B cell (primary cell): ENCODE data around the gene GRID1. TPM values are rescaled to one million over a fixed set of nuclear protein-coding genes. Genes with fewer than 3 reads are reported as not detected.

ENCODE experiments used
- ATAC-seq: fragments of 200-7000 bp; cut with Tn5 transposase; one replicate; pipeline ENCODE4 v1.10.0; 2021; ENCODE audit warnings: low read depth, mild to moderate bottlenecking, moderate number of reproducible peaks, moderate library complexity
- CTCF ChIA-PET: fragments of 350-600 bp; sonication (Branson Sonifier 250); formaldehyde crosslinking; loops from one replicate; lab custom pipeline; 2021; ENCODE audit warnings: antibody characterized with exemption, inconsistent platforms; lab: Charles Lee
- POLR2A ChIA-PET: fragments of 350-600 bp; sonication (Branson Sonifier 250); formaldehyde crosslinking; loops from one replicate; lab custom pipeline; 2021; ENCODE audit warnings: antibody characterized with exemption; lab: Charles Lee
- DNase-seq: peaks from one replicate; pipeline ENCODE4 v3.0.0; 2013
- H2AFZ ChIP-seq: 2 replicates; pipeline ENCODE4 v1.6.1; 2012; ENCODE audit warnings: mild to moderate bottlenecking, low read depth, low read length; ENCODE audit not compliant: insufficient read depth, poor library complexity, severe bottlenecking
- H3K27ac ChIP-seq, 2 donors: 1 replicate in 1 of 2; 2 replicates in 1 of 2; pipeline ENCODE4 v1.5.1; 2012 to 2013; ENCODE audit warnings: low read length in 2 of 2, mild to moderate bottlenecking in 2 of 2, moderate library complexity in 1 of 2
- H3K27me3 ChIP-seq, 4 experiments: fragments of 200-600 bp in 1 of 4; sonication (generic) in 1 of 4; replicated peaks in 1 of 4; 1 replicate in 2 of 4; 2 replicates in 2 of 4; pipeline versions ENCODE4 v1.6.1 to v1.7.0; 2013 to 2016; ENCODE audit warnings: low read length in 3 of 4, mild to moderate bottlenecking in 2 of 4, mixed read lengths in 1 of 4, moderate library complexity in 1 of 4; ENCODE audit not compliant: insufficient read depth in 4 of 4, control insufficient read depth in 3 of 4; ENCODE audit errors: control extremely low read depth in 1 of 4
- H3K36me3 ChIP-seq, 2 experiments: replicated peaks in 1 of 2; 1 replicate in 1 of 2; 2 replicates in 1 of 2; pipeline versions ENCODE4 v1.6.1 to v1.7.1; 2013; ENCODE audit warnings: low read length in 1 of 2; ENCODE audit not compliant: insufficient read depth in 2 of 2, control insufficient read depth in 1 of 2; ENCODE audit errors: control extremely low read depth in 1 of 2, extremely low read depth in 1 of 2
- H3K4me1 ChIP-seq, 2 donors: fragments of 200-600 bp in 1 of 2; sonication (generic) in 1 of 2; 1 replicate in 1 of 2; 2 replicates in 1 of 2; pipeline versions ENCODE4 v1.5.1 to v1.6.1; 2013 to 2017; ENCODE audit warnings: low read length in 2 of 2; ENCODE audit not compliant: control insufficient read depth in 2 of 2, insufficient read depth in 2 of 2
- H3K4me2 ChIP-seq: replicated peaks from 2 replicates; pipeline ENCODE3; 2012; ENCODE audit warnings: mild to moderate bottlenecking, low read depth, low read length; ENCODE audit not compliant: poor library complexity, severe bottlenecking
- H3K4me3 ChIP-seq, 5 experiments: fragments of 200-600 bp in 1 of 5; sonication (generic) in 1 of 5; 1 replicate in 3 of 5; 2 replicates in 2 of 5; pipeline versions ENCODE4 v1.5.1 to v1.7.0; 2011 to 2016; ENCODE audit warnings: low read length in 4 of 5, mild to moderate bottlenecking in 4 of 5, low read depth in 2 of 5, control low read depth in 1 of 5, moderate library complexity in 1 of 5; ENCODE audit not compliant: insufficient read depth in 1 of 5; ENCODE audit errors: control extremely low read depth in 1 of 5, extremely low read depth in 1 of 5
- H3K79me2 ChIP-seq: fragments of 200-600 bp; sonication (generic); one replicate; pipeline ENCODE4 v1.6.0; 2016; ENCODE audit warnings: low read length; ENCODE audit not compliant: control insufficient read depth, insufficient read depth
- H3K9ac ChIP-seq: fragments of 200-600 bp; sonication (generic); 2 replicates; pipeline ENCODE4 v1.6.1; 2017; ENCODE audit warnings: mild to moderate bottlenecking, low read length, moderate library complexity
- H3K9me3 ChIP-seq, 3 donors: one replicate each; pipeline versions ENCODE4 v1.6.1 to v1.7.1; 2013; ENCODE audit warnings: low read length in 2 of 3; ENCODE audit not compliant: control insufficient read depth in 2 of 3, insufficient read depth in 1 of 3; ENCODE audit errors: control extremely low read depth in 1 of 3
- H4K20me1 ChIP-seq: 2 replicates; pipeline ENCODE4 v1.6.0; 2012; ENCODE audit warnings: mild to moderate bottlenecking, low read length; ENCODE audit not compliant: insufficient read depth, control insufficient read depth, poor library complexity, severe bottlenecking
- H3K27ac Mint-ChIP-seq: one replicate; pipeline ENCODE4 v1.8.0; 2021; ENCODE audit warnings: mixed read lengths
- H3K27me3 Mint-ChIP-seq: one replicate; pipeline ENCODE4 v1.8.0; 2021; ENCODE audit warnings: mixed read lengths
- H3K4me1 Mint-ChIP-seq: one replicate; pipeline ENCODE4 v1.8.0; 2021; ENCODE audit warnings: mixed read lengths
- H3K4me3 Mint-ChIP-seq: one replicate; pipeline ENCODE4 v1.8.0; 2021; ENCODE audit warnings: mixed read lengths
- H3K9me3 Mint-ChIP-seq: one replicate; pipeline ENCODE4 v1.8.0; 2022; ENCODE audit warnings: mixed read lengths; ENCODE audit not compliant: insufficient read depth
- EZH2 ChIP-seq: IDR thresholded peaks from 2 replicates; pipeline ENCODE4 v1.6.1; 2012; ENCODE audit warnings: borderline replicate concordance, low read depth, mild to moderate bottlenecking, moderate library complexity, low read length; ENCODE audit not compliant: insufficient read depth, poor library complexity, severe bottlenecking
- WGBS: methylation state at CpG from one replicate; pipeline ENCODE4 v1.1.5; 2013; ENCODE audit warnings: missing lambda C conversion rate; ENCODE audit not compliant: insufficient coverage; 5-methylcytosine and 5-hydroxymethylcytosine counted together
- intact Hi-C: fragments of 100-400 bp; cut with micrococcal nuclease; formaldehyde crosslinking; loops from one replicate; pipeline ENCODE4 v1.10.0; 2022
- polyA plus RNA-seq: library from polyadenylated mRNA; depleted of rRNA; stranded (reverse); fragments of >200 nt; gene quantifications from 2 replicates; pipeline ENCODE4 v1.2.3, GENCODE V29; 2012
- total RNA-seq, 2 donors: library from RNA; stranded (reverse); fragments of 120-200 nt in 1 of 2; gene quantifications; 1 replicate in 1 of 2; 2 replicates in 1 of 2; pipeline versions ENCODE4 v1.2.3 to v1.2.4, GENCODE V29; 2013 to 2022
- TF ChIP-seq, protein P1 (sequence below): fragments of 200-600 bp; IDR thresholded peaks from one replicate; pipeline ENCODE4 v1.8.0; 2022; ENCODE audit warnings: antibody characterized with exemption, mild to moderate bottlenecking

The GRID1 gene
- total and polyA plus RNA-seq, 2 donors (not counting 1 experiment from before 2014, with no cell fraction given): not detected

DNA sequence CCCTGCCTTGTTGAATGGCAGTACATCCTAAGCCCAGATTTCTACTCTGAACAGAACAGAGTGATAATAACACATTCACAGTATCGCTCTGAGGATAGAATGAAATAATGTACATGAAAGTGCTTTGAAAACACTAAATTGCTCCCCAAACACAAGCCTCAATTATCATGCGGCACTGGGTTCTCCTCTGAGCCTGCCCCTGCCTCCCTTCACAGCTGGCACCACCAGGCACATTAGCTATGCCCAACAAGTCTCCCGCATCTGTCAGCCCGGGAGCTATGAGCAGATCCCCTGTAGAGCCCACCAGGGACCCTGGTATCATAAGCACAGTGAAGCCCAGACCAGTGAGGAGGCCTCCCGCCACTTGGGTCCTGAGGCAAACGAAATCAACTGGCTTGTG is 405.5 kb downstream of the GRID1 start:
- no peaks in the 10 kb centered on the region for H3K4me1 ChIP-seq
- H3K36me3 ChIP-seq: no peaks in the 10 kb centered on the region
- H3K79me2 ChIP-seq: no peaks in the 10 kb centered on the region
- H3K27me3 ChIP-seq: peaks cover 0 to 9% (median 3%) of the 10 kb centered on the region in 4 experiments
- H3K4me3 ChIP-seq: no peak overlapping the region
- no peak overlapping the region for H3K4me3 Mint-ChIP-seq
- POLR2A ChIA-PET: no interaction called here
- H3K9me3 Mint-ChIP-seq: peaks cover 10% of the 10 kb centered on the region
- H3K27me3 Mint-ChIP-seq: peaks cover 26% of the 10 kb centered on the region
- 88% methylated on average over 5 of the region's 6 CpGs for WGBS
- no peak overlapping the region for H3K4me2 ChIP-seq
- CTCF ChIA-PET: no interaction called here
- no peak for TF ChIP-seq EZH2
- TF ChIP-seq, protein P1, sequence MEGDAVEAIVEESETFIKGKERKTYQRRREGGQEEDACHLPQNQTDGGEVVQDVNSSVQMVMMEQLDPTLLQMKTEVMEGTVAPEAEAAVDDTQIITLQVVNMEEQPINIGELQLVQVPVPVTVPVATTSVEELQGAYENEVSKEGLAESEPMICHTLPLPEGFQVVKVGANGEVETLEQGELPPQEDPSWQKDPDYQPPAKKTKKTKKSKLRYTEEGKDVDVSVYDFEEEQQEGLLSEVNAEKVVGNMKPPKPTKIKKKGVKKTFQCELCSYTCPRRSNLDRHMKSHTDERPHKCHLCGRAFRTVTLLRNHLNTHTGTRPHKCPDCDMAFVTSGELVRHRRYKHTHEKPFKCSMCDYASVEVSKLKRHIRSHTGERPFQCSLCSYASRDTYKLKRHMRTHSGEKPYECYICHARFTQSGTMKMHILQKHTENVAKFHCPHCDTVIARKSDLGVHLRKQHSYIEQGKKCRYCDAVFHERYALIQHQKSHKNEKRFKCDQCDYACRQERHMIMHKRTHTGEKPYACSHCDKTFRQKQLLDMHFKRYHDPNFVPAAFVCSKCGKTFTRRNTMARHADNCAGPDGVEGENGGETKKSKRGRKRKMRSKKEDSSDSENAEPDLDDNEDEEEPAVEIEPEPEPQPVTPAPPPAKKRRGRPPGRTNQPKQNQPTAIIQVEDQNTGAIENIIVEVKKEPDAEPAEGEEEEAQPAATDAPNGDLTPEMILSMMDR: no peak
- H3K27ac Mint-ChIP-seq: no peak overlapping the region
- no peak overlapping the region for H2AFZ ChIP-seq
- intact Hi-C loops: no loop called here
- H4K20me1 ChIP-seq: no peaks in the 10 kb centered on the region
- H3K27ac ChIP-seq: no peak overlapping the region
- DNase-seq (no peak), ATAC-seq (no peak)
- H3K4me1 Mint-ChIP-seq: no peaks in the 10 kb centered on the region
- H3K9ac ChIP-seq: no peak overlapping the region
- peaks cover 0 to 5% (median 0%) of the 10 kb centered on the region in 3 donors for H3K9me3 ChIP-seq

DNA sequence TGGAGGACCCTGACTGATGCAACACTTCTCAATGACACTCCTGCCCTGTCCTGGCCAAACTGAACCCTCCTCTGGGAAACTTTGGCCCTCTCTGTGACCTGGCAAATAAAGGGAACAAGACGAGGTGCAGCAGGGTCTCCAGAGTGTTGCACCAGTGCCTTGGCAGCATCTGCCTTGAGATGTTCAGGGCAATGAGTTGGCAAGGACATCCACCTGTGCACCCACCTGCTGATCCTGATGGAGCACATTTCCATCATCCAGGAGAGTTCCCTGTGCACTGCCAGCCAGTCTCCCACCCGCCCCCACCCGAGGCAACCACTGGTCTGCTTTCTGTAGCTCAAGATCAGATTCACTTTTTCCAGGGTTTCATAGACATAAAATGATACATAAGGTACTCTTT is 407.4 kb downstream of the GRID1 start:
- H3K79me2 ChIP-seq: no peaks in the 10 kb centered on the region
- no peak for DNase-seq
- no peaks in the 10 kb centered on the region for H3K4me1 ChIP-seq
- H3K4me3 ChIP-seq: no peak overlapping the region
- no peak for TF ChIP-seq EZH2
- TF ChIP-seq, protein P1: no peak
- H3K4me2 ChIP-seq: no peak overlapping the region
- peaks cover 0 to 12% (median 3%) of the 10 kb centered on the region in 4 experiments for H3K27me3 ChIP-seq
- no peak overlapping the region for H2AFZ ChIP-seq
- H3K9me3 Mint-ChIP-seq: peaks cover 8% of the 10 kb centered on the region
- peaks cover 0 to 5% (median 0%) of the 10 kb centered on the region in 3 donors for H3K9me3 ChIP-seq
- intact Hi-C loops: no loop called here
- no peak overlapping the region for H3K9ac ChIP-seq
- no peak overlapping the region for H3K27ac ChIP-seq
- no peaks in the 10 kb centered on the region for H4K20me1 ChIP-seq
- H3K4me1 Mint-ChIP-seq: no peaks in the 10 kb centered on the region
- whole genome bisulfite sequencing: 50% methylated on average over 1 of the region's 3 CpGs
- ATAC-seq: no peak
- no peak overlapping the region for H3K4me3 Mint-ChIP-seq
- H3K27ac Mint-ChIP-seq: no peak overlapping the region
- ChIA-PET POLR2A (interaction anchor here (0.7 kb wide), 1 partner anchor 136 kb away, joined by 6 read pairs; no protein-coding TSS in a partner anchor), CTCF (no interaction called here)
- no peaks in the 10 kb centered on the region for H3K36me3 ChIP-seq
- H3K27me3 Mint-ChIP-seq: peaks cover 26% of the 10 kb centered on the region
